Measurements from ENCODE around the gene HACE1. TPM values are rescaled to one million over a fixed set of nuclear protein-coding genes. Genes with fewer than 3 reads are reported as not detected.

Gene HACE1
- total RNA-seq, 4 donors from 2014 or later = 11.8 to 34.7 (median 16.4) TPM

- no peak overlapping the region for H3K27ac ChIP-seq
- DNase-seq = no peak
- H3K9me3 ChIP-seq = no peaks in the 10 kb centered on the region
- H3K4me1 ChIP-seq = no peaks in the 10 kb centered on the region
- H3K4me3 ChIP-seq = no peak overlapping the region
- no peak for TF ChIP-seq CTCF (IDR thresholded peaks at IDR 0.05)
- no peak for TF ChIP-seq POLR2A (IDR thresholded peaks at IDR 0.05)
- no peaks in the 10 kb centered on the region for H3K27me3 ChIP-seq
- peaks cover 0 to 5% (median 0%) of the 10 kb centered on the region in 3 donors for H3K36me3 ChIP-seq
Measured at GRCh38 chr6:104736545-104736944, 123.2 kb downstream of the HACE1 start.

DNA sequence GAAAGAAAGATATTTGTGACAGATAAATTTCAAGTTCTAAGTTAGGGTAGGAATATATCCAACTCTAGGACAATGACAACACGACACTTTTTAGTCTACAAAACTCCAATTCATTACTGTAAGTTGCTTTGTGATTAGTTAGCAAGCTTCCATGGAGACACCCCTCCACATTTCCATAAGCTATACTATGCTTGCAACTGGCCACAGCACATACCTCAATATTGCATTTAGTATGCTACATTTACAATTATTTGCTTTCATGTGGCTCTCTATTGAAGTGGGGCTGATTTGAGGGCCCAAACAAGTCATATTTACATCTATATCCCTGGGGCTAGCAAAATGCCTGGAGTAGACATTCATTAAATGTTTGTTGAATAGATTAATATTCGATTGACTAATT lies 129.3 kb downstream of the HACE1 start:
- no peak for DNase-seq
- Histone ChIP-seq H3K4me1 (no peaks in the 10 kb centered on the region), H3K9me3 (no peaks in the 10 kb centered on the region), H3K36me3 (peaks cover 0 to 5% (median 0%) of the 10 kb centered on the region in 3 donors), H3K4me3 (no peak overlapping the region), H3K27me3 (no peaks in the 10 kb centered on the region), H3K27ac (no peak overlapping the region)
- TF ChIP-seq CTCF (IDR thresholded peaks at IDR 0.05) = no peak
- TF ChIP-seq POLR2A (IDR thresholded peaks at IDR 0.05) = no peak

GRCh38 chr6:104729433-104729832 lies 130.3 kb downstream of the HACE1 start:
- Histone ChIP-seq H3K27me3 (no peaks in the 10 kb centered on the region), H3K36me3 (peaks cover 0 to 5% (median 0%) of the 10 kb centered on the region in 3 donors), H3K9me3 (no peaks in the 10 kb centered on the region), H3K4me1 (no peaks in the 10 kb centered on the region), H3K27ac (no peak overlapping the region), H3K4me3 (no peak overlapping the region)
- DNase-seq = no peak
- no peak for TF ChIP-seq CTCF (IDR thresholded peaks at IDR 0.05)
- no peak for TF ChIP-seq POLR2A (IDR thresholded peaks at IDR 0.05)

GRCh38 chr6:104728448-104728847 lies 131.3 kb downstream of the HACE1 start:
- H3K36me3 ChIP-seq = peaks cover 0 to 1% (median 0%) of the 10 kb centered on the region in 3 donors
- TF ChIP-seq CTCF (IDR thresholded peaks at IDR 0.05) = no peak
- no peak for TF ChIP-seq POLR2A (IDR thresholded peaks at IDR 0.05)
- H3K27ac ChIP-seq = no peak overlapping the region
- H3K27me3 ChIP-seq = no peaks in the 10 kb centered on the region
- no peaks in the 10 kb centered on the region for H3K4me1 ChIP-seq
- no peaks in the 10 kb centered on the region for H3K9me3 ChIP-seq
- no peak overlapping the region for H3K4me3 ChIP-seq
- DNase-seq = no peak

GRCh38 chr6:104718672-104719071 lies 141.0 kb downstream of the HACE1 start:
- TF ChIP-seq POLR2A (IDR thresholded peaks at IDR 0.05) (no peak), CTCF (IDR thresholded peaks at IDR 0.05) (no peak)
- Histone ChIP-seq H3K27me3 (no peaks in the 10 kb centered on the region), H3K27ac (no peak overlapping the region), H3K4me3 (no peak overlapping the region), H3K9me3 (no peaks in the 10 kb centered on the region), H3K4me1 (no peaks in the 10 kb centered on the region), H3K36me3 (no peaks in the 10 kb centered on the region)
- no peak for DNase-seq

DNA sequence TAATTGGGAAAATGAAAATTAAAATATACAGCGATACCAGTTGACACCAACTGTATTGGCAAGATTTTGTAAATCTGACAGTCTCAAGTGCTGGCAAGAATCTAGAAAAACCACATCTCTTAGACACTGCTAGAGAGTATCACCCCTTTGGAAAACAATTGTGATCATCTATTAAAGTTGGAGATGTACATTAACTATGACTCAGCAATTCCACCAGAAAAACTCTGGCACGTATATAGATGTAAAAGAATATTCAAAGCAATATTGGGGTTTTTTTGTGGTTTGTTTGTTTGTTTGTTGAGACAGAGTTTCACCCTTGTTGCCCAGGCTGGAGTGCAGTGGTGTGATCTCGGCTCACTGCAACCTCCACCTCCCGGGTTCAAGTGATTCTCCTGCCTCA lies 142.9 kb downstream of the HACE1 start:
- no peak overlapping the region for H3K4me3 ChIP-seq
- no peak overlapping the region for H3K27ac ChIP-seq
- H3K9me3 ChIP-seq = no peaks in the 10 kb centered on the region
- no peak for DNase-seq
- no peak for TF ChIP-seq CTCF (IDR thresholded peaks at IDR 0.05)
- TF ChIP-seq POLR2A (IDR thresholded peaks at IDR 0.05) = no peak
- no peaks in the 10 kb centered on the region for H3K36me3 ChIP-seq
- H3K27me3 ChIP-seq = no peaks in the 10 kb centered on the region
- no peaks in the 10 kb centered on the region for H3K4me1 ChIP-seq
